ENCODE measurements around the gene CSNK1G3. TPM values are rescaled to one million over a fixed set of nuclear protein-coding genes. Genes with fewer than 3 reads are reported as not detected.

The CSNK1G3 gene
- total RNA-seq, 2 experiments from 2014 or later, result 37.4 to 37.8 TPM

DNA sequence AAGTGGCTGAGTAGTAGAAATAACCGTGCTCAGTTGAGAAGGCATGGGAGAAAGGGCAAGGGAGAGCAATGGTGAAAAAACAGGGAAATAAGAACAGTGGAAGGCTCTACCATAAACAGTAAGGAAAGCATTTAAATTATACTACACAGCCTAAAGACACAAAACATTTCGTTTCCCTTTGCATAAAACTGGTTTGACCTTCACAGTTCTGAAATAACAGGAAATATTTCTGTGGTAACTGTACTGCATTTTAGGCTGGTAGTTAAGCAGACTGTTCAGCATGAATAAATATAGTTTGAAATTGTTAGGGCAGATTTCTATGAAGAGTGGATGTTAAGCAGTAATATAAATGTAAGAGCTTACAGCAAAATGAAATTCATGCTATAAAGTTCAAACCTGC lies 147.5 kb downstream of the CSNK1G3 start:
- no peaks in the 10 kb centered on the region for H3K36me3 Mint-ChIP-seq
- no peaks in the 10 kb centered on the region for H3K9me3 Mint-ChIP-seq
- intact Hi-C loops (cut with micrococcal nuclease), result no loop called here
- H3K27me3 Mint-ChIP-seq, result peaks cover 7% of the 10 kb centered on the region
- ChIA-PET CTCF (no interaction called here), POLR2A (no interaction called here)
- H3K4me3 Mint-ChIP-seq, result no peak overlapping the region
- no peak for DNase-seq
- no peaks in the 10 kb centered on the region for H3K4me1 Mint-ChIP-seq (ENCODE audit: low read depth)
- H3K27ac Mint-ChIP-seq, result no peak overlapping the region

- H3K36me3 Mint-ChIP-seq, result no peaks in the 10 kb centered on the region
- POLR2A ChIA-PET, result no interaction called here
Observed at GRCh38 chr5:123664961-123665360, 153.0 kb downstream of the CSNK1G3 start.

DNA sequence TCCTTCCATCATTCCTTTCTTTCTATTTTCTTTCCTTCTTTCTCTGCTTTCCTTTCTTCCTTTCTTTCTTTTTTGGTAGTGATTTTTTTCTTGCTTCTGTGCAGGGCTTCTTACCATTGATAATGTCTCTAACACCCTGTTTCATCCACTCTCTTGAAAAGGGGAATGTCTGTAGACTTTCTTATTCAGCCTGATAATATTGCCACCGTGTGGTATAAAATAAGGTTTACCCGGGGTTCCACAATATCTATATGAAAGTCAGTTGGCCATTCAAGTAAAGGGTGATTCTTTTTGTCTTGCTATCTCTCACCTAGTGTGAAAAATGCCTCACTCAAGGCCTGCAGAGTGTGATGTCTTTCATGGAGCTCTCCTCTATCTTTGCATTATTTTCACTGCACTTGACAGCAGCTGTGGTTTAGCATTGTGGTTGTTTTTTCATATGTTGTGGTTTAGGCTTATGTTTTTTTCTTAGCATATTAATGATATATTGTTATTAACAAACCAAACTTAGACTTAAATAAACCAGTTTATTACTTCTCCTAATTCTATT lies 153.9 kb downstream of the CSNK1G3 start:
- no peak overlapping the region for H3K4me3 Mint-ChIP-seq
- ChIA-PET CTCF (no interaction called here), POLR2A (no interaction called here)
- H3K4me1 Mint-ChIP-seq (ENCODE audit: low read depth), result no peaks in the 10 kb centered on the region
- intact Hi-C loops (cut with micrococcal nuclease), result no loop called here
- peaks cover 3% of the 10 kb centered on the region for H3K27me3 Mint-ChIP-seq
- H3K27ac Mint-ChIP-seq, result no peak overlapping the region
- no peaks in the 10 kb centered on the region for H3K36me3 Mint-ChIP-seq
- DNase-seq, result no peak
- H3K9me3 Mint-ChIP-seq, result peaks cover 5% of the 10 kb centered on the region

More at GRCh38 chr5:123664961-123665360, 153.0 kb downstream of the CSNK1G3 start:
- no peak overlapping the region for H3K4me3 Mint-ChIP-seq
- no peaks in the 10 kb centered on the region for H3K4me1 Mint-ChIP-seq (ENCODE audit: low read depth)
- CTCF ChIA-PET, result no interaction called here
- H3K27me3 Mint-ChIP-seq, result peaks cover 4% of the 10 kb centered on the region
- peaks cover 5% of the 10 kb centered on the region for H3K9me3 Mint-ChIP-seq
- DNase-seq, result no peak
- H3K27ac Mint-ChIP-seq, result no peak overlapping the region
- intact Hi-C loops (cut with micrococcal nuclease), result no loop called here

Other genes with a start within 250 kb of the CSNK1G3 start
- 10 to 100 TPM; 31.7 to 33.2 TPM for gene CEP120, start 88.8 kb upstream of the CSNK1G3 start, total RNA-seq

All from activated CD4-positive, alpha-beta memory T cell treated with anti-CD3 and anti-CD28 coated beads for 36 hours (primary cell).